LNCAP (cell line): Measurements from ENCODE around the gene DNAJA3.

Experiments used
- CTCF ChIP-seq: fragments of 450-650 bp; IDR thresholded peaks from 2 replicates; pipeline ENCODE4 v1.5.1; 2017; ENCODE audit warnings: mild to moderate bottlenecking

The DNAJA3 gene

GRCh38 chr16:4401094-4401501 lies 24.6 kb upstream of the DNAJA3 start:
- no peak for TF ChIP-seq CTCF

GRCh38 chr16:4401510-4401909 lies 24.2 kb upstream of the DNAJA3 start:
- no peak for TF ChIP-seq CTCF

- peak; percentile 98 for TF ChIP-seq CTCF
These were observed 23.1 kb upstream of the DNAJA3 start for GRCh38 chr16:4402439-4403132.

GRCh38 chr16:4403133-4403949 lies 22.3 kb upstream of the DNAJA3 start:
- no peak for TF ChIP-seq CTCF

GRCh38 chr16:4404247-4404966 lies 21.3 kb upstream of the DNAJA3 start:
- peak; percentile 58 for TF ChIP-seq CTCF

GRCh38 chr16:4404967-4405696 lies 20.5 kb upstream of the DNAJA3 start:
- TF ChIP-seq CTCF: no peak
